Lower leg skin (tissue), 4 donors: ENCODE data around the gene THAP4. TPM values are rescaled to one million over a fixed set of nuclear protein-coding genes. Genes with fewer than 3 reads are reported as not detected.

ENCODE experiments used
- DNase-seq, 2 donors: peaks; one replicate each; pipeline ENCODE4 v3.0.0-alpha.2; 2019; ENCODE audit warnings: low spot score in 2 of 2
- H3K4me3 ChIP-seq: fragments of 200-600 bp; sonication (generic); 2 replicates; pipeline ENCODE4 v1.5.1; 2017; ENCODE audit warnings: mild to moderate bottlenecking, low read depth; ENCODE audit not compliant: poor library complexity, severe bottlenecking
- POLR2A ChIP-seq, 2 donors: fragments of 450-650 bp; IDR thresholded peaks; one replicate each; pipeline ENCODE4 v1.6.1; 2016 to 2017; ENCODE audit warnings: antibody characterized with exemption in 2 of 2, mild to moderate bottlenecking in 1 of 2, moderate library complexity in 1 of 2
- WGBS, 2 donors: methylation state at CpG; one replicate each; pipeline ENCODE4 v1.1.5; 2018; 5-methylcytosine and 5-hydroxymethylcytosine counted together
- intact Hi-C: fragments of 100-400 bp; cut with DNase I; formaldehyde crosslinking; loops from one replicate; pipeline ENCODE4 v1.15.0; 2023; ENCODE audit warnings: low total_unique reads
- total RNA-seq, 4 donors: library from RNA; depleted of rRNA; stranded (reverse); fragments of >200 nt; gene quantifications; one replicate each; pipeline ENCODE4 v1.1.0, GENCODE V29; 2016
- TF ChIP-seq, protein P1 (sequence below), 3 donors: fragments of 450-650 bp; IDR thresholded peaks; one replicate each; pipeline ENCODE4 v1.5.1; 2016; ENCODE audit warnings: antibody characterized with exemption in 3 of 3, mild to moderate bottlenecking in 3 of 3, moderate library complexity in 2 of 3

Gene THAP4
- total RNA-seq, 4 donors from 2014 or later: 52.4 to 60.7 (median 58.3) TPM

- no peak for TF ChIP-seq POLR2A (IDR thresholded peaks at IDR 0.05)
- TF ChIP-seq, protein P1, sequence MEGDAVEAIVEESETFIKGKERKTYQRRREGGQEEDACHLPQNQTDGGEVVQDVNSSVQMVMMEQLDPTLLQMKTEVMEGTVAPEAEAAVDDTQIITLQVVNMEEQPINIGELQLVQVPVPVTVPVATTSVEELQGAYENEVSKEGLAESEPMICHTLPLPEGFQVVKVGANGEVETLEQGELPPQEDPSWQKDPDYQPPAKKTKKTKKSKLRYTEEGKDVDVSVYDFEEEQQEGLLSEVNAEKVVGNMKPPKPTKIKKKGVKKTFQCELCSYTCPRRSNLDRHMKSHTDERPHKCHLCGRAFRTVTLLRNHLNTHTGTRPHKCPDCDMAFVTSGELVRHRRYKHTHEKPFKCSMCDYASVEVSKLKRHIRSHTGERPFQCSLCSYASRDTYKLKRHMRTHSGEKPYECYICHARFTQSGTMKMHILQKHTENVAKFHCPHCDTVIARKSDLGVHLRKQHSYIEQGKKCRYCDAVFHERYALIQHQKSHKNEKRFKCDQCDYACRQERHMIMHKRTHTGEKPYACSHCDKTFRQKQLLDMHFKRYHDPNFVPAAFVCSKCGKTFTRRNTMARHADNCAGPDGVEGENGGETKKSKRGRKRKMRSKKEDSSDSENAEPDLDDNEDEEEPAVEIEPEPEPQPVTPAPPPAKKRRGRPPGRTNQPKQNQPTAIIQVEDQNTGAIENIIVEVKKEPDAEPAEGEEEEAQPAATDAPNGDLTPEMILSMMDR (IDR thresholded peaks at IDR 0.05): no peak
- DNase-seq: no peak
- intact Hi-C loops: no loop called here
- WGBS, 2 donors: 50 to 58% methylated on average over 5 of the region's 5 CpGs
- H3K4me3 ChIP-seq: no peak overlapping the region
Observed at GRCh38 chr2:241658296-241658695, 21.3 kb upstream of the THAP4 start.

- no peak for DNase-seq
- TF ChIP-seq, protein P1 (IDR thresholded peaks at IDR 0.05): no peak
- TF ChIP-seq POLR2A (IDR thresholded peaks at IDR 0.05): no peak
- H3K4me3 ChIP-seq: no peak overlapping the region
- intact Hi-C loops: no loop called here
- WGBS, 2 donors: 80 to 87% methylated on average over 13 to 15 of the region's 15 CpGs
Observed at GRCh38 chr2:241657786-241658254, 20.9 kb upstream of the THAP4 start.

- intact Hi-C loops: no loop called here
- 91 to 94% methylated on average over 13 of the region's 13 CpGs for WGBS, 2 donors
- H3K4me3 ChIP-seq: no peak overlapping the region
- DNase-seq: no peak
- TF ChIP-seq POLR2A (IDR thresholded peaks at IDR 0.05): no peak
- TF ChIP-seq, protein P1 (IDR thresholded peaks at IDR 0.05): no peak
Observed at GRCh38 chr2:241656190-241656741, 19.3 kb upstream of the THAP4 start.

DNA sequence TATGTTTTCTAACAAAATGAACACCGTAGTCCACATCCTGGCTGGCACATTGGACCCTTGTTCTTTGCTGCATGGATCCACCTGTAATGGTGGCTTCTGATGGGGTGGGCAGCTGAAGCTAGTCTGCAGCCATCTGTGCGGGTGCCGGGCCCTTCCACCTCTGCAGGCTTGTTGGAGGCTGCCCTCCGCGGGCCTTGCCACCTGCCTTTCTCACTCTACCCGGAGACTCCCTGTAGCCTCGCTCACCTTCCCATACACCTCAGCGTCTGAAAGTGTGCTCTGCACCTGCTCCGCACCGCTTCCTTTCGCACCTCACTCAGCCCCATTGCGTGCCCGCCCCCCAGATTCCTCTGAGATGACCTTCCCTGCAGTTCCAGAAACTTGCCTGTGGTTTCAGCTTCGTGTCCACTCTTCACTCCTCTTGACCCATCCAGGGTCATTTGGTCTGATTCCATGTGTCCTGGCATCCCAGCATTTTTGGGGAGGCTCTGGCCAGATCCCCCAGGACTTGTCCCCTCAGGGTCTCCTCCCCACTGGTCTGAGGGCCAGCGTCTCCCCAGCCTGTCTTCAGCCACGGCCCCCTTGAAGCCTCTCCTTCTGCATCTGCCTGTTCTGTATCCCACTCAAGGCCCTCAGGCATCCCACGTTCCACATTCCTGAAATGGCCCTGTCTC, 18.7 kb upstream of the THAP4 start:
- no peak overlapping the region for H3K4me3 ChIP-seq
- 89 to 90% methylated on average over 17 of the region's 17 CpGs for WGBS, 2 donors

DNA sequence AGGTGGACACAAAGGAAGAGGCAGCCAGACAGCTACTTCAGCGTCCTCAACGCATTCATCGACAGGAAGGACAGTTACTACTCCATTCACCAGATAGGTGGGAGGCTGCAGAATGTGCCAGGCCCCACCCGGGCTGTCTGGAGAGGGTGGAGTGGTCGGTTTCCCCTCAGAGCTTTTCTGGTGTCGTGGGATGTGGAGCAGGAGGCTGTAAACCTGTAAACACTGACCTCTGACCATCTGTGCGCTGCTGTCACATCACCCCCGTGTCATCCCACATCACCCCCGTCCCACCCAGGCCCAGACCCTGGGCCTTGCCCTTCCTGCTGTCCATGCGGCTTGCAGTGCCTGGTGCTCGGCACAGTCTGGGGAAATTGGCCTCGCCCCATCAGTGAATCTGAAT, 17.6 kb upstream of the THAP4 start:
- TF ChIP-seq, protein P1 (IDR thresholded peaks at IDR 0.05): no peak
- no peak for TF ChIP-seq POLR2A (IDR thresholded peaks at IDR 0.05)
- DNase-seq: no peak
- no peak overlapping the region for H3K4me3 ChIP-seq
- WGBS, 2 donors: 89 to 95% methylated on average over 12 of the region's 12 CpGs
- intact Hi-C loops: no loop called here

More for the DNA sequence above, 18.7 kb upstream of the THAP4 start:
- no peak for DNase-seq
- no peak for TF ChIP-seq POLR2A (IDR thresholded peaks at IDR 0.05)
- TF ChIP-seq, protein P1 (IDR thresholded peaks at IDR 0.05): no peak
- intact Hi-C loops: no loop called here
